Upper lobe of right lung (tissue), 1 donor: ENCODE data around the gene FBP1. TPM values are rescaled to one million over a fixed set of nuclear protein-coding genes. Genes with fewer than 3 reads are reported as not detected.

Experiments used
- ATAC-seq: fragments of 200-7000 bp; cut with Tn5 transposase; one replicate; pipeline ENCODE4 v1.9.1; 2020; ENCODE audit warnings: mild to moderate bottlenecking, moderate library complexity
- DNase-seq: peaks from one replicate; pipeline ENCODE4 v3.0.0-alpha.2; 2020
- H3K27ac ChIP-seq: fragments of 200-600 bp; one replicate; pipeline ENCODE4 v1.8.0; 2022
- H3K27me3 ChIP-seq: fragments of 200-600 bp; one replicate; pipeline ENCODE4 v1.8.0; 2022; ENCODE audit warnings: mild to moderate bottlenecking
- H3K36me3 ChIP-seq: fragments of 200-600 bp; one replicate; pipeline ENCODE4 v1.8.0; 2022
- H3K4me1 ChIP-seq: fragments of 200-600 bp; one replicate; pipeline ENCODE4 v1.8.0; 2022
- H3K4me3 ChIP-seq: fragments of 200-600 bp; one replicate; pipeline ENCODE4 v1.8.0; 2022; ENCODE audit warnings: mild to moderate bottlenecking
- H3K9me3 ChIP-seq: fragments of 200-600 bp; one replicate; pipeline ENCODE4 v1.8.0; 2022
- CTCF ChIP-seq: fragments of 200-600 bp; IDR thresholded peaks from one replicate; pipeline ENCODE4 v1.8.0; 2022; ENCODE audit warnings: antibody characterized with exemption
- intact Hi-C: fragments of 100-400 bp; cut with DNase I; formaldehyde crosslinking; loops from one replicate; pipeline ENCODE4 v1.11.0; 2022
- total RNA-seq: library from RNA; stranded (reverse); fragmentation: NEBNext Ultra II Directional; extraction: Animal tissue kit (Norgen Biotek cat#: 25700); gene quantifications from one replicate; pipeline ENCODE4 v1.2.1, GENCODE V29; 2021
- donor health status: DM: no; HTN: yes; CAD: no; lungs with severe emphysema.

The FBP1 gene
- total RNA-seq, 1 donor from 2014 or later: 357 TPM

- H3K27ac ChIP-seq: peak overlapping the region; percentile 82
- no peaks in the 10 kb centered on the region for H3K9me3 ChIP-seq
- H3K4me3 ChIP-seq: peak overlapping the region; percentile 63
- TF ChIP-seq CTCF: no peak
- H3K27me3 ChIP-seq: no peaks in the 10 kb centered on the region
- ATAC-seq: peak; percentile 7
- H3K36me3 ChIP-seq: no peaks in the 10 kb centered on the region
- intact Hi-C loops: no loop called here
- DNase-seq: peak; percentile 71
- H3K4me1 ChIP-seq: peaks cover 14% of the 10 kb centered on the region
These were observed 820 bp downstream of the FBP1 start for GRCh38 chr9:94638335-94639060.

DNA sequence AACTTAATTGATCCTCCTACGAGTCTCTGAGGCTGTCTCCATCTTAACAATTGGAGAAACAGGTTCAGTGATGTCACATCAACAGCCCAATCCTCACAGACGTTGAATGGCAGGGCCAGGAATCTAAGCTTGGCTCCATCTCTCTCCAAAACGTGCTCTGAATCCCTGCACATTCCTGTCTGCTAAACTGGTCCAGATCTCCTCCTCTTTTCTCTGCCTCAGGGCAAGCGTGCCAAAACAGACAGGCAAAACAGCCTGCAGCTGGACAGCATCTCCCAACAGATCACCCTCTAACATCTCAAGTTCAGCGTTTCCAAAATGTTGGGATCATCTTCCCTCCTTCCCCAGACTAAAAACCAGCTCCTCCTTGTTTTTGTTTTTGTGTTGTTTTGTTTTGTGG is 6.6 kb downstream of the FBP1 start:
- H3K4me1 ChIP-seq: peaks cover 32% of the 10 kb centered on the region
- no peaks in the 10 kb centered on the region for H3K27me3 ChIP-seq
- no peak for DNase-seq

DNA sequence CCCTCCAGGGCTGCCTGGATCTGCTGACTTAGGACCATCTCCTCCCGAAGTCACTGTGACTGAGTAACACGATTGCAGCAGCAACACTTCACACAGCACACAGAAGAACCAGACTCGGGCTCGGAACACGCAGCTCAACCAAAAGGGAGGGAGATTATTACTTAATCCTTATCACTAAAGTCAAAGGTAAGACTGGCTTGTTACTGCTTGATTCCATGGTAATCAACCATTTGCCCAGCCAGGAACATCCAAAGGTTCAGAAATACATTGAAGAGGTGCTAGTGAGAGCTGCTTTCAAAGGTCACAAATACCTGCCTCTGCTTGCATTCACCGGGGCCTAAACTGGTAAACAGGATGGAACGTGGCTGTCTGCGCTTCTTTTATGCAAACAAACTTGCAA is 7.7 kb downstream of the FBP1 start:
- no peaks in the 10 kb centered on the region for H3K36me3 ChIP-seq
- intact Hi-C loops: no loop called here
- ATAC-seq: peak; percentile 35
- TF ChIP-seq CTCF: no peak
- peaks cover 32% of the 10 kb centered on the region for H3K4me1 ChIP-seq
- H3K9me3 ChIP-seq: no peaks in the 10 kb centered on the region
- H3K27ac ChIP-seq: peak overlapping the region; percentile 2
- no peaks in the 10 kb centered on the region for H3K27me3 ChIP-seq
- no peak for DNase-seq
- no peak overlapping the region for H3K4me3 ChIP-seq

More for the DNA sequence above, 6.6 kb downstream of the FBP1 start:
- Histone ChIP-seq H3K4me3 (no peak overlapping the region), H3K36me3 (no peaks in the 10 kb centered on the region), H3K9me3 (no peaks in the 10 kb centered on the region), H3K27ac (no peak overlapping the region)
- intact Hi-C loops: no loop called here
- TF ChIP-seq CTCF: no peak
- peak; percentile 27 for ATAC-seq

DNA sequence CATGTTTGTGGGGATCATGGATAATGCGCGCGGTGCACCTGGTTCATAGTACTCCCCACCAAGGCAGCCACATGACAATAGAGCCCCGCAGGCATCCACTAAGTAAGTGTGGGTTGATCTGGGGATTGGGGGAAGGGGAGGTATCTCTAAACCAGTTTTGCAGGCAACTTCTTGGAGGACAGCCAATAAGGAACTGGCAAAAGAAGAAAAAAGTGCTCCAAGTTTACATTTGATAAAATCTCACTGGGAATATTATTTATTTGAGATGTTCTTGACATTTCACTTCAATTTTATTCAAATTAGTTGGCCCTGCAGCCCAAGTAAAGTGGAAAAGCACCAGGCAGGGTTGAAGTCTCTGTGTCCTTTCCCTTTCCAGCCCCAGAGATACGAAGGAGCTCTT is 8.5 kb downstream of the FBP1 start:
- intact Hi-C loops: no loop called here
- DNase-seq: no peak
- Histone ChIP-seq H3K27me3 (no peaks in the 10 kb centered on the region), H3K36me3 (no peaks in the 10 kb centered on the region), H3K4me1 (peaks cover 32% of the 10 kb centered on the region), H3K9me3 (no peaks in the 10 kb centered on the region), H3K4me3 (no peak overlapping the region), H3K27ac (no peak overlapping the region)
- TF ChIP-seq CTCF: no peak
- ATAC-seq: peak; percentile 58

GRCh38 chr9:94630281-94630680 is 9.0 kb downstream of the FBP1 start:
- Histone ChIP-seq H3K27ac (no peak overlapping the region), H3K4me3 (no peak overlapping the region), H3K9me3 (no peaks in the 10 kb centered on the region)

More at GRCh38 chr9:94630281-94630680, 9.0 kb downstream of the FBP1 start:
- DNase-seq (no peak), ATAC-seq (peak; percentile 11)
- TF ChIP-seq CTCF: no peak
- Histone ChIP-seq H3K36me3 (no peaks in the 10 kb centered on the region), H3K27me3 (no peaks in the 10 kb centered on the region), H3K4me1 (peaks cover 32% of the 10 kb centered on the region)
- intact Hi-C loops: no loop called here
